ENCODE measurements around the gene KIF17. TPM values are rescaled to one million over a fixed set of nuclear protein-coding genes. Genes with fewer than 3 reads are reported as not detected.

KIF17 gene
- total RNA-seq, 1 experiment from 2014 or later = 5.1 TPM

DNA sequence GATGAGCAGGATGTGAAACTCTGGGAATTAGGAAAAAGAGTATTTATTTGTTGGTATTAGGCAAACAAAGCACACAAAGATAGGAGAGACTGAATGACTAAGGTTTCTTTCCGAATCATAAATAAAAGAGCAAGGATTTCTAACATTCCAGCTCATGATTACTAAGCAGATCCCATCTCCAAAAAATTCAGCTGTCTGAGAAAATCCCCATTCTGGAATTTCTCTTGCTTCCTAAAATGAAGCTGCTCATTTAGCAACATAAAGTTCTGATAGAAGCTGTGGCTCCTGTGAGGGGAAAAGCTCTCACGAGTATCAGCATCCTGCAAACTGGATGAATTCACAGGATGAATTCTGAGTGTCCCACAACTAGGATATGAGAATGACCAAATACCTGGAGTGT lies 21.4 kb upstream of the KIF17 start:
- no peak for DNase-seq
- Histone ChIP-seq H3K27ac (ENCODE audit: insufficient read length, low read depth, low read length) (no peak overlapping the region), H3K4me1 (ENCODE audit: insufficient read depth, low read length) (no peaks in the 10 kb centered on the region), H2BK12ac (ENCODE audit: insufficient read length, low read depth, low read length) (no peak overlapping the region), H3T11ph (ENCODE audit: low read length) (no peak overlapping the region), H3K27me3 (ENCODE audit: insufficient read depth, low read length) (no peaks in the 10 kb centered on the region; the same call in 1 of the 2 replicates), H2BK120ac (ENCODE audit: low read depth, low read length, poor library complexity, severe bottlenecking) (no peak overlapping the region), H3K14ac (ENCODE audit: insufficient read depth, low read length) (no peak overlapping the region), H2AK5ac (ENCODE audit: insufficient read length, low read length) (no peak overlapping the region), H4K5ac (ENCODE audit: insufficient read length, low read depth, low read length) (no peak overlapping the region), H4K91ac (ENCODE audit: insufficient read length, low read depth, low read length) (no peak overlapping the region), H2BK5ac (ENCODE audit: insufficient read length, low read length) (no peak overlapping the region), H3K9ac (ENCODE audit: extremely low read depth, insufficient read length, low read length) (no peak overlapping the region), H2BK15ac (ENCODE audit: low read depth, low read length) (no peak overlapping the region), H4K8ac (replicated peaks; ENCODE audit: insufficient read length, low read depth, low read length) (no peak overlapping the region), H3K9me3 (ENCODE audit: control insufficient read depth, low read depth, low read length) (no peaks in the 10 kb centered on the region), H2AFZ (ENCODE audit: low read length) (no peak overlapping the region), H3K18ac (ENCODE audit: insufficient read length, low read depth, low read length) (no peak overlapping the region), H3K23me2 (ENCODE audit: insufficient read length, low read depth, low read length, poor library complexity, severe bottlenecking) (no peaks in the 10 kb centered on the region), H3K79me2 (ENCODE audit: insufficient read depth, low read length) (no peaks in the 10 kb centered on the region), H3K4me2 (ENCODE audit: insufficient read depth, insufficient read length, low read length) (no peak overlapping the region), H3K4ac (ENCODE audit: low read depth, low read length) (no peak overlapping the region), H3K79me1 (ENCODE audit: insufficient read depth, low read depth, low read length, poor library complexity, severe bottlenecking) (no peaks in the 10 kb centered on the region), H4K20me1 (ENCODE audit: control insufficient read depth, insufficient read depth, insufficient read length) (no peaks in the 10 kb centered on the region), H2BK20ac (ENCODE audit: low read depth, low read length, poor library complexity, severe bottlenecking) (no peak overlapping the region), H3K23ac (ENCODE audit: insufficient read length, low read depth, low read length) (no peak overlapping the region), H3K56ac (ENCODE audit: insufficient read length, low read depth, low read length) (no peak overlapping the region)
- H3K27ac Mint-ChIP-seq = 0 out of 7 replicates have a peak overlapping the region, but pooled peaks of 1 of the 3 experiments have one; percentile 32
- no peak overlapping the region for H3K4me3 Mint-ChIP-seq
- H3K27me3 Mint-ChIP-seq (ENCODE audit: low read depth) = peaks cover 13% of the 10 kb centered on the region
- TF ChIP-seq, protein P1, sequence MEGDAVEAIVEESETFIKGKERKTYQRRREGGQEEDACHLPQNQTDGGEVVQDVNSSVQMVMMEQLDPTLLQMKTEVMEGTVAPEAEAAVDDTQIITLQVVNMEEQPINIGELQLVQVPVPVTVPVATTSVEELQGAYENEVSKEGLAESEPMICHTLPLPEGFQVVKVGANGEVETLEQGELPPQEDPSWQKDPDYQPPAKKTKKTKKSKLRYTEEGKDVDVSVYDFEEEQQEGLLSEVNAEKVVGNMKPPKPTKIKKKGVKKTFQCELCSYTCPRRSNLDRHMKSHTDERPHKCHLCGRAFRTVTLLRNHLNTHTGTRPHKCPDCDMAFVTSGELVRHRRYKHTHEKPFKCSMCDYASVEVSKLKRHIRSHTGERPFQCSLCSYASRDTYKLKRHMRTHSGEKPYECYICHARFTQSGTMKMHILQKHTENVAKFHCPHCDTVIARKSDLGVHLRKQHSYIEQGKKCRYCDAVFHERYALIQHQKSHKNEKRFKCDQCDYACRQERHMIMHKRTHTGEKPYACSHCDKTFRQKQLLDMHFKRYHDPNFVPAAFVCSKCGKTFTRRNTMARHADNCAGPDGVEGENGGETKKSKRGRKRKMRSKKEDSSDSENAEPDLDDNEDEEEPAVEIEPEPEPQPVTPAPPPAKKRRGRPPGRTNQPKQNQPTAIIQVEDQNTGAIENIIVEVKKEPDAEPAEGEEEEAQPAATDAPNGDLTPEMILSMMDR (conservative IDR thresholded peaks at IDR 0.05) = no peak
- H3K4me1 Mint-ChIP-seq = no peaks in the 10 kb centered on the region
- H3K36me3 Mint-ChIP-seq (ENCODE audit: insufficient read depth in 1 of 3, low read depth in 3 of 3) = peaks cover 10 to 39% (median 22%) of the 10 kb centered on the region in 3 experiments; a peak in 6 of 7 replicates
- no CpG with 5 or more reads among the region's 2 CpGs for WGBS (ENCODE audit: extremely low coverage, insufficient read length, low lambda C conversion rate)
- no peaks in the 10 kb centered on the region for H3K9me3 Mint-ChIP-seq

Measured in H9 (cell line).